HepG2 (cell line): ENCODE measurements around the gene HPRT1. TPM values are rescaled to one million over a fixed set of nuclear protein-coding genes. Genes with fewer than 3 reads are reported as not detected.

Experiments used
- CCDC6 ChIP-seq: sonication (generic); formaldehyde crosslinking; IDR thresholded peaks from 2 replicates; pipeline ENCODE4 v1.8.1; 2022; ENCODE audit warnings: mild to moderate bottlenecking, missing genetic modification reagents, moderate library complexity
- DPF2 ChIP-seq: sonication (generic); formaldehyde crosslinking; IDR thresholded peaks from 2 replicates; pipeline ENCODE4 v1.4.0; 2020; ENCODE audit warnings: mild to moderate bottlenecking, low read depth, missing genetic modification reagents, borderline replicate concordance
- FOXO1 ChIP-seq: sonication (generic); formaldehyde crosslinking; IDR thresholded peaks from 2 replicates; pipeline ENCODE4 v1.4.0; 2020; ENCODE audit warnings: missing genetic modification reagents
- GTF2F1 ChIP-seq: fragments of 150-350 bp; IDR thresholded peaks from 2 replicates; pipeline ENCODE4 v1.6.1; 2014; ENCODE audit warnings: low read length
- IKZF4 ChIP-seq: sonication (generic); formaldehyde crosslinking; IDR thresholded peaks from 2 replicates; pipeline ENCODE4 v1.5.1; 2020; ENCODE audit warnings: borderline replicate concordance, mild to moderate bottlenecking, low read depth, missing genetic modification reagents; ENCODE audit errors: not compliant biosample characterization
- NAIF1 ChIP-seq: sonication (generic); formaldehyde crosslinking; IDR thresholded peaks from 2 replicates; pipeline ENCODE4 v1.5.0; 2020; ENCODE audit warnings: mild to moderate bottlenecking, missing genetic modification reagents, borderline replicate concordance
- SPEN ChIP-seq: sonication (generic); formaldehyde crosslinking; IDR thresholded peaks from 2 replicates; pipeline ENCODE4 v1.5.1; 2020; ENCODE audit warnings: low read depth, mild to moderate bottlenecking, missing genetic modification reagents
- U2AF2 ChIP-seq: fragments of 200-400 bp; formaldehyde crosslinking; IDR thresholded peaks from 2 replicates; pipeline ENCODE4 v1.6.1; 2017; ENCODE audit warnings: low read depth, mild to moderate bottlenecking, low read length
- YEATS2 ChIP-seq: sonication (generic); formaldehyde crosslinking; IDR thresholded peaks from 2 replicates; pipeline ENCODE4 v1.4.0; 2020; ENCODE audit warnings: missing genetic modification reagents, borderline replicate concordance
- ZNF143 ChIP-seq: sonication (generic); formaldehyde crosslinking; IDR thresholded peaks from 2 replicates; pipeline ENCODE4 v1.4.0; 2020; ENCODE audit warnings: missing genetic modification reagents
- ZNF564 ChIP-seq: sonication (generic); formaldehyde crosslinking; IDR thresholded peaks from 2 replicates; pipeline ENCODE4 v1.8.1; 2023; ENCODE audit warnings: mild to moderate bottlenecking, missing genetic modification reagents
- polyA plus RNA-seq, 8 experiments: library from polyadenylated mRNA; depleted of rRNA in 3 of 8; stranded (reverse) in 7 of 8; unstranded in 1 of 8; fragments of >200 nt; fragmentation: Illumina TruSeq in 4 of 8; extraction: Trizol in 4 of 8; gene quantifications; 2 replicates each; pipeline versions ENCODE4 v1.2.1 to v1.2.3, GENCODE V29; 2011 to 2016; ENCODE audit warnings: low read depth in 4 of 8, missing spikeins in 1 of 8, mixed read lengths in 1 of 8; ENCODE audit not compliant: insufficient read depth in 1 of 8
- total RNA-seq, 5 experiments: library from RNA; depleted of rRNA; stranded (reverse); fragments of >200 nt; fragmentation: Illumina TruSeq; extraction: Trizol; gene quantifications; 2 replicates each; pipeline ENCODE4 v1.2.3, GENCODE V29; 2016; ENCODE audit warnings: low read depth in 1 of 5
- TF ChIP-seq, protein P1 (sequence below): sonication (generic); formaldehyde crosslinking; IDR thresholded peaks from 2 replicates; pipeline ENCODE4 v1.4.0; 2020; ENCODE audit warnings: mild to moderate bottlenecking, missing genetic modification reagents
- TF ChIP-seq, protein P2 (sequence below): sonication (generic); formaldehyde crosslinking; IDR thresholded peaks from 2 replicates; pipeline ENCODE4 v1.5.0; 2020; ENCODE audit warnings: mild to moderate bottlenecking, missing genetic modification reagents
- TF ChIP-seq, protein P3 (sequence below): IDR thresholded peaks from 2 replicates; pipeline ENCODE4 v1.6.1; 2012; ENCODE audit warnings: low read depth, low read length, improper control_type of control experiment
- TF ChIP-seq, protein P4 (sequence below): IDR thresholded peaks from 2 replicates; pipeline ENCODE4 v1.6.1; 2016
- TF ChIP-seq, protein P5 (sequence below): sonication (generic); formaldehyde crosslinking; IDR thresholded peaks from 2 replicates; pipeline ENCODE4 v1.8.1; 2023; ENCODE audit warnings: missing genetic modification reagents, inconsistent platforms, borderline replicate concordance

HPRT1 gene
- total and polyA plus RNA-seq, 2 of the 13 experiments (the other 11 are each of a cell fraction or from before 2014, with no cell fraction given): 4.6 to 25.2 TPM

DNA sequence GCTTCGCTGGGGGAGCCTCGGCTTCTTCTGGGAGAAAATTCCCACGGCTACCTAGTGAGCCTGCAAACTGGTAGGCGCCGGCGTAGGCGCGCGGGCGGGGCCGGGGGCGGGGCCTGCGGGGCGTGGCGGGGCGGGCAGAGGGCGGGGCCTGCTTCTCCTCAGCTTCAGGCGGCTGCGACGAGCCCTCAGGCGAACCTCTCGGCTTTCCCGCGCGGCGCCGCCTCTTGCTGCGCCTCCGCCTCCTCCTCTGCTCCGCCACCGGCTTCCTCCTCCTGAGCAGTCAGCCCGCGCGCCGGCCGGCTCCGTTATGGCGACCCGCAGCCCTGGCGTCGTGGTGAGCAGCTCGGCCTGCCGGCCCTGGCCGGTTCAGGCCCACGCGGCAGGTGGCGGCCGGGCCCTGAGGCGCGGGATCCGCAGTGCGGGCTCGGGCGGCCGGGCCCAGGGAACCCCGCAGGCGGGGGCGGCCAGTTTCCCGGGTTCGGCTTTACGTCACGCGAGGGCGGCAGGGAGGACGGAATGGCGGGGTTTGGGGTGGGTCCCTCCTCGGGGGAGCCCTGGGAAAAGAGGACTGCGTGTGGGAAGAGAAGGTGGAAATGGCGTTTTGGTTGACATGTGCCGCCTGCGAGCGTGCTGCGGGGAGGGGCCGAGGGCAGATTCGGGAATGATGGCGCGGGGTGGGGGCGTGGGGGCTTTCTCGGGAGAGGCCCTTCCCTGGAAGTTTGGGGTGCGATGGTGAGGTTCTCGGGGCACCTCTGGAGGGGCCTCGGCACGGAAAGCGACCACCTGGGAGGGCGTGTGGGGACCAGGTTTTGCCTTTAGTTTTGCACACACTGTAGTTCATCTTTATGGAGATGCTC is at the start of gene HPRT1 (continued):
- TF ChIP-seq, protein P1, sequence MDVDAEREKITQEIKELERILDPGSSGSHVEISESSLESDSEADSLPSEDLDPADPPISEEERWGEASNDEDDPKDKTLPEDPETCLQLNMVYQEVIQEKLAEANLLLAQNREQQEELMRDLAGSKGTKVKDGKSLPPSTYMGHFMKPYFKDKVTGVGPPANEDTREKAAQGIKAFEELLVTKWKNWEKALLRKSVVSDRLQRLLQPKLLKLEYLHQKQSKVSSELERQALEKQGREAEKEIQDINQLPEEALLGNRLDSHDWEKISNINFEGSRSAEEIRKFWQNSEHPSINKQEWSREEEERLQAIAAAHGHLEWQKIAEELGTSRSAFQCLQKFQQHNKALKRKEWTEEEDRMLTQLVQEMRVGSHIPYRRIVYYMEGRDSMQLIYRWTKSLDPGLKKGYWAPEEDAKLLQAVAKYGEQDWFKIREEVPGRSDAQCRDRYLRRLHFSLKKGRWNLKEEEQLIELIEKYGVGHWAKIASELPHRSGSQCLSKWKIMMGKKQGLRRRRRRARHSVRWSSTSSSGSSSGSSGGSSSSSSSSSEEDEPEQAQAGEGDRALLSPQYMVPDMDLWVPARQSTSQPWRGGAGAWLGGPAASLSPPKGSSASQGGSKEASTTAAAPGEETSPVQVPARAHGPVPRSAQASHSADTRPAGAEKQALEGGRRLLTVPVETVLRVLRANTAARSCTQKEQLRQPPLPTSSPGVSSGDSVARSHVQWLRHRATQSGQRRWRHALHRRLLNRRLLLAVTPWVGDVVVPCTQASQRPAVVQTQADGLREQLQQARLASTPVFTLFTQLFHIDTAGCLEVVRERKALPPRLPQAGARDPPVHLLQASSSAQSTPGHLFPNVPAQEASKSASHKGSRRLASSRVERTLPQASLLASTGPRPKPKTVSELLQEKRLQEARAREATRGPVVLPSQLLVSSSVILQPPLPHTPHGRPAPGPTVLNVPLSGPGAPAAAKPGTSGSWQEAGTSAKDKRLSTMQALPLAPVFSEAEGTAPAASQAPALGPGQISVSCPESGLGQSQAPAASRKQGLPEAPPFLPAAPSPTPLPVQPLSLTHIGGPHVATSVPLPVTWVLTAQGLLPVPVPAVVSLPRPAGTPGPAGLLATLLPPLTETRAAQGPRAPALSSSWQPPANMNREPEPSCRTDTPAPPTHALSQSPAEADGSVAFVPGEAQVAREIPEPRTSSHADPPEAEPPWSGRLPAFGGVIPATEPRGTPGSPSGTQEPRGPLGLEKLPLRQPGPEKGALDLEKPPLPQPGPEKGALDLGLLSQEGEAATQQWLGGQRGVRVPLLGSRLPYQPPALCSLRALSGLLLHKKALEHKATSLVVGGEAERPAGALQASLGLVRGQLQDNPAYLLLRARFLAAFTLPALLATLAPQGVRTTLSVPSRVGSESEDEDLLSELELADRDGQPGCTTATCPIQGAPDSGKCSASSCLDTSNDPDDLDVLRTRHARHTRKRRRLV (CRISPR knock-in tag): no peak
- TF ChIP-seq NAIF1: no peak
- TF ChIP-seq, protein P2, sequence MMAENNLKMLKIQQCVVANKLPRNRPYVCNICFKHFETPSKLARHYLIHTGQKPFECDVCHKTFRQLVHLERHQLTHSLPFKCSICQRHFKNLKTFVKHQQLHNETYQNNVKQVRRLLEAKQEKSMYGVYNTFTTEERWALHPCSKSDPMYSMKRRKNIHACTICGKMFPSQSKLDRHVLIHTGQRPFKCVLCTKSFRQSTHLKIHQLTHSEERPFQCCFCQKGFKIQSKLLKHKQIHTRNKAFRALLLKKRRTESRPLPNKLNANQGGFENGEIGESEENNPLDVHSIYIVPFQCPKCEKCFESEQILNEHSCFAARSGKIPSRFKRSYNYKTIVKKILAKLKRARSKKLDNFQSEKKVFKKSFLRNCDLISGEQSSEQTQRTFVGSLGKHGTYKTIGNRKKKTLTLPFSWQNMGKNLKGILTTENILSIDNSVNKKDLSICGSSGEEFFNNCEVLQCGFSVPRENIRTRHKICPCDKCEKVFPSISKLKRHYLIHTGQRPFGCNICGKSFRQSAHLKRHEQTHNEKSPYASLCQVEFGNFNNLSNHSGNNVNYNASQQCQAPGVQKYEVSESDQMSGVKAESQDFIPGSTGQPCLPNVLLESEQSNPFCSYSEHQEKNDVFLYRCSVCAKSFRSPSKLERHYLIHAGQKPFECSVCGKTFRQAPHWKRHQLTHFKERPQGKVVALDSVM (CRISPR knock-in tag): no peak
- TF ChIP-seq SPEN: 0 out of 2 replicates have a peak, but pooled peaks have one; percentile 37
- TF ChIP-seq ZNF143: no peak
- no peak for TF ChIP-seq DPF2
- TF ChIP-seq, protein P3, sequence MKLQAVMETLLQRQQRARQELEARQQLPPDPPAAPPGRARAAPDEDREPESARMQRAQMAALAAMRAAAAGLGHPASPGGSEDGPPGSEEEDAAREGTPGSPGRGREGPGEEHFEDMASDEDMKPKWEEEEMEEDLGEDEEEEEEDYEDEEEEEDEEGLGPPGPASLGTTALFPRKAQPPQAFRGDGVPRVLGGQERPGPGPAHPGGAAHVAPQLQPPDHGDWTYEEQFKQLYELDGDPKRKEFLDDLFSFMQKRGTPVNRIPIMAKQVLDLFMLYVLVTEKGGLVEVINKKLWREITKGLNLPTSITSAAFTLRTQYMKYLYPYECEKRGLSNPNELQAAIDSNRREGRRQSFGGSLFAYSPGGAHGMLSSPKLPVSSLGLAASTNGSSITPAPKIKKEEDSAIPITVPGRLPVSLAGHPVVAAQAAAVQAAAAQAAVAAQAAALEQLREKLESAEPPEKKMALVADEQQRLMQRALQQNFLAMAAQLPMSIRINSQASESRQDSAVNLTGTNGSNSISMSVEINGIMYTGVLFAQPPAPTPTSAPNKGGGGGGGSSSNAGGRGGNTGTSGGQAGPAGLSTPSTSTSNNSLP: no peak
- no peak for TF ChIP-seq IKZF4 (CRISPR knock-in tag)
- TF ChIP-seq FOXO1 (CRISPR knock-in tag): no peak
- TF ChIP-seq, protein P4, sequence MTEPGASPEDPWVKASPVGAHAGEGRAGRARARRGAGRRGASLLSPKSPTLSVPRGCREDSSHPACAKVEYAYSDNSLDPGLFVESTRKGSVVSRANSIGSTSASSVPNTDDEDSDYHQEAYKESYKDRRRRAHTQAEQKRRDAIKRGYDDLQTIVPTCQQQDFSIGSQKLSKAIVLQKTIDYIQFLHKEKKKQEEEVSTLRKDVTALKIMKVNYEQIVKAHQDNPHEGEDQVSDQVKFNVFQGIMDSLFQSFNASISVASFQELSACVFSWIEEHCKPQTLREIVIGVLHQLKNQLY: no peak
- TF ChIP-seq ZNF564: no peak
- 0 out of 2 replicates have a peak, but pooled peaks have one; percentile 39 for TF ChIP-seq CCDC6
- no peak for TF ChIP-seq GTF2F1
- TF ChIP-seq, protein P5, sequence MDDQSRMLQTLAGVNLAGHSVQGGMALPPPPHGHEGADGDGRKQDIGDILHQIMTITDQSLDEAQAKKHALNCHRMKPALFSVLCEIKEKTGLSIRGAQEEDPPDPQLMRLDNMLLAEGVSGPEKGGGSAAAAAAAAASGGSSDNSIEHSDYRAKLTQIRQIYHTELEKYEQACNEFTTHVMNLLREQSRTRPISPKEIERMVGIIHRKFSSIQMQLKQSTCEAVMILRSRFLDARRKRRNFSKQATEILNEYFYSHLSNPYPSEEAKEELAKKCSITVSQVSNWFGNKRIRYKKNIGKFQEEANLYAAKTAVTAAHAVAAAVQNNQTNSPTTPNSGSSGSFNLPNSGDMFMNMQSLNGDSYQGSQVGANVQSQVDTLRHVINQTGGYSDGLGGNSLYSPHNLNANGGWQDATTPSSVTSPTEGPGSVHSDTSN (CRISPR knock-in tag): no peak
- no peak for TF ChIP-seq YEATS2 (CRISPR knock-in tag)
- TF ChIP-seq U2AF2: no peak
